ENCODE measurements around the gene MAN2A1. TPM values are rescaled to one million over a fixed set of nuclear protein-coding genes. Genes with fewer than 3 reads are reported as not detected.
A peak's percentile ranks its signal among the peaks of the same experiment; 100 is the strongest.

Gene MAN2A1
- total and polyA plus RNA-seq, 4 donors: 29.5 to 107 (median 42.0) TPM

DNA sequence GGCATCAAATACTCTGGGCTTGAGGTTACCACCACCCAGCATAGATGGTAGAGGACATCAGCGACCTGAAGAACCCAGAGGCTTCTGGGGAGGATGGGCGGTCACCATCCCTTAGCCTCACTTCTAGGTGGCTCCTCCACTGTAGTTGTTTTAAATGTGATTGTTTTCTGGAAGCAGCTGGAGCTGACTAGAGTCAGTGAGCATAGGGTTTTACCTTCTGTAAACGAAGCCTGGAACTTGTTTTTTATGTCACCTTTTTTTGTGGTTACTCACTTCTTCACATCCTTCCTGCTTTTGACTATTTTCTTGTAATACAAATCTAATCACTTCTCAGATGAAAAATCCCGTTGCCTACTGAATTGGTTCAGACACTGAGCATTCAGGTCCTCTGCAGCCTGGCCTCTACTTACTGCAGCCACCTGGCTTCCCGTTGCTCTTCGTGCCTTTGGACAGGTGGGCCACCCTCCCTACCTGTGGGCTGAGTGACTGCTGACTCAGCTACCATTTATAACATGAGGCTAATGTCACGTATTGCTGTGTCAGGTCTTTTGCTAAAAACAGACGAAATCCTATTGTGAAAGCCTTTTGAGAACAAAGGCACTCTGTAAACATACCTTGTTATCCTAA lies 167.8 kb downstream of the MAN2A1 start:
- Histone ChIP-seq H3K36me3 (ENCODE audit: control insufficient read depth, insufficient read depth, low read length) (peaks cover 9% of the 10 kb centered on the region), H3K4me1 (ENCODE audit: control insufficient read depth, insufficient read depth, low read length) (no peaks in the 10 kb centered on the region), H3K9me3 (ENCODE audit: control insufficient read depth, insufficient read depth, low read length) (no peaks in the 10 kb centered on the region), H3K4me3 (ENCODE audit: low read depth, low read length) (no peak overlapping the region), H3K27me3 (ENCODE audit: control insufficient read depth, insufficient read depth, low read length) (no peaks in the 10 kb centered on the region), H3K27ac (ENCODE audit: low read depth, low read length) (no peak overlapping the region)
- DNase-seq (ENCODE audit: low read depth in 4 of 6, low spot score in 6 of 6): no peak
- 89% methylated on average over 6 of the region's 8 CpGs for WGBS (ENCODE audit: insufficient coverage)

DNA sequence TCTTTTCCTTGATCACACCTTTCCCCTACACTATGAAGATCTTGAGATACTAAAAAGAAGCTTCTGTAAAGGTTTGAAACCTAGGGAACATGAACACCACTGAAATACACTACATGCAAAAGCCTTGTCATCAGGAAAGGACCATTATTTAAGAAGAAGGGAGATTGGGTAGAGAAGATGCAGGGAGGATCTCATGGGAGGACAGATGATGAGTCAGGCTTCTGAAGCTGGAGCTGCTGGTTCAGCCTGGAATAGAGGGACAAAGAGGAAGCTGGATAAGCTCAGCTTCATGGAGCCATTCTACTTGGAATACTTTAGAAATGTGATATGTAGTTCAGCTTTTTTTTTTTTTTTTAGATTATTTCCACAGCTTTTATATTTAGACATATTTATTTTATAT lies 169.8 kb downstream of the MAN2A1 start:
- Histone ChIP-seq H3K36me3 (ENCODE audit: control insufficient read depth, insufficient read depth, low read length) (peaks cover 9% of the 10 kb centered on the region), H3K4me1 (ENCODE audit: control insufficient read depth, insufficient read depth, low read length) (no peaks in the 10 kb centered on the region), H3K9me3 (ENCODE audit: control insufficient read depth, insufficient read depth, low read length) (no peaks in the 10 kb centered on the region), H3K4me3 (ENCODE audit: low read depth, low read length) (no peak overlapping the region), H3K27me3 (ENCODE audit: control insufficient read depth, insufficient read depth, low read length) (no peaks in the 10 kb centered on the region), H3K27ac (ENCODE audit: low read depth, low read length) (no peak overlapping the region)
- no peak for DNase-seq (ENCODE audit: low read depth in 4 of 6, low spot score in 6 of 6)

- no peak overlapping the region for H3K4me3 ChIP-seq (ENCODE audit: low read depth, low read length)
- H3K36me3 ChIP-seq (ENCODE audit: control insufficient read depth, insufficient read depth, low read length): peaks cover 8% of the 10 kb centered on the region
- DNase-seq (ENCODE audit: low read depth in 4 of 6, low spot score in 6 of 6): no peak
- no peak overlapping the region for H3K27ac ChIP-seq (ENCODE audit: low read depth, low read length)
- H3K4me1 ChIP-seq (ENCODE audit: control insufficient read depth, insufficient read depth, low read length): no peaks in the 10 kb centered on the region
- H3K9me3 ChIP-seq (ENCODE audit: control insufficient read depth, insufficient read depth, low read length): no peaks in the 10 kb centered on the region
- 60% methylated on average over 1 of the region's 2 CpGs for WGBS (ENCODE audit: insufficient coverage)
- no peaks in the 10 kb centered on the region for H3K27me3 ChIP-seq (ENCODE audit: control insufficient read depth, insufficient read depth, low read length)
Observed at GRCh38 chr5:109862301-109862700, 172.6 kb downstream of the MAN2A1 start.

- Histone ChIP-seq H3K27ac (ENCODE audit: low read depth, low read length) (no peak overlapping the region), H3K9me3 (ENCODE audit: control insufficient read depth, insufficient read depth, low read length) (no peaks in the 10 kb centered on the region), H3K27me3 (ENCODE audit: control insufficient read depth, insufficient read depth, low read length) (no peaks in the 10 kb centered on the region), H3K4me1 (ENCODE audit: control insufficient read depth, insufficient read depth, low read length) (no peaks in the 10 kb centered on the region), H3K4me3 (ENCODE audit: low read depth, low read length) (no peak overlapping the region), H3K36me3 (ENCODE audit: control insufficient read depth, insufficient read depth, low read length) (peaks cover 3% of the 10 kb centered on the region)
- WGBS (ENCODE audit: insufficient coverage): no CpG with 5 or more reads among the region's 1 CpG
- peak in 1 of 6 donors; percentile 18 for DNase-seq (ENCODE audit: low read depth in 4 of 6, low spot score in 6 of 6)
Observed at GRCh38 chr5:109863752-109864151, 174.0 kb downstream of the MAN2A1 start.

GRCh38 chr5:109865637-109866036 lies 175.9 kb downstream of the MAN2A1 start:
- Histone ChIP-seq H3K27ac (ENCODE audit: low read depth, low read length) (no peak overlapping the region), H3K4me1 (ENCODE audit: control insufficient read depth, insufficient read depth, low read length) (no peaks in the 10 kb centered on the region), H3K4me3 (ENCODE audit: low read depth, low read length) (no peak overlapping the region), H3K27me3 (ENCODE audit: control insufficient read depth, insufficient read depth, low read length) (no peaks in the 10 kb centered on the region), H3K36me3 (ENCODE audit: control insufficient read depth, insufficient read depth, low read length) (no peaks in the 10 kb centered on the region), H3K9me3 (ENCODE audit: control insufficient read depth, insufficient read depth, low read length) (no peaks in the 10 kb centered on the region)
- no peak for DNase-seq (ENCODE audit: low read depth in 4 of 6, low spot score in 6 of 6)
- WGBS (ENCODE audit: insufficient coverage): 80% methylated on average over 2 of the region's 2 CpGs

DNA sequence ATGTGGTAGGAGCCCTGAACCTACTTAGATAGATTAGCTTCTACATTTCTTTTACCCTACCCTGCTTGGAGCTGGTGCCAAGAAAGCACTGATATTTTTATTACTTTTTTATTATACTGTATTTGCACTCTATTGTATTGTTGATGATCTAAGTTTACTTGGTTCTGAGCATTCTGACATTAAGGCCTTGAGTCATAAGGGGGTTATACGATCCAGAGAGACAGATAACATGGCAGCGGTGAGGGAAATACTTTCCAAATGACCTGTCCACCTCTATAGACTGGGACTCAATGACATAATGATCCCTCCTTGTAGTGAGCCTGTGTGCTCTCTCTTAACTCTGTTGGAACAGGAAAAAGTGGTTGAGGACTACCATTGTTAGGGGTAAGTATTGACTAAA lies 176.3 kb downstream of the MAN2A1 start:
- Histone ChIP-seq H3K27me3 (ENCODE audit: control insufficient read depth, insufficient read depth, low read length) (no peaks in the 10 kb centered on the region), H3K36me3 (ENCODE audit: control insufficient read depth, insufficient read depth, low read length) (no peaks in the 10 kb centered on the region), H3K4me1 (ENCODE audit: control insufficient read depth, insufficient read depth, low read length) (no peaks in the 10 kb centered on the region), H3K9me3 (ENCODE audit: control insufficient read depth, insufficient read depth, low read length) (no peaks in the 10 kb centered on the region), H3K27ac (ENCODE audit: low read depth, low read length) (no peak overlapping the region), H3K4me3 (ENCODE audit: low read depth, low read length) (no peak overlapping the region)
- WGBS (ENCODE audit: insufficient coverage): 63% methylated on average over 2 of the region's 2 CpGs
- no peak for DNase-seq (ENCODE audit: low read depth in 4 of 6, low spot score in 6 of 6)

GRCh38 chr5:109868737-109869136 lies 179.0 kb downstream of the MAN2A1 start:
- Histone ChIP-seq H3K36me3 (ENCODE audit: control insufficient read depth, insufficient read depth, low read length) (no peaks in the 10 kb centered on the region), H3K27me3 (ENCODE audit: control insufficient read depth, insufficient read depth, low read length) (no peaks in the 10 kb centered on the region), H3K27ac (ENCODE audit: low read depth, low read length) (no peak overlapping the region), H3K9me3 (ENCODE audit: control insufficient read depth, insufficient read depth, low read length) (no peaks in the 10 kb centered on the region), H3K4me3 (ENCODE audit: low read depth, low read length) (no peak overlapping the region), H3K4me1 (ENCODE audit: control insufficient read depth, insufficient read depth, low read length) (no peaks in the 10 kb centered on the region)
- no peak for DNase-seq (ENCODE audit: low read depth in 4 of 6, low spot score in 6 of 6)
- 100% methylated on average over 2 of the region's 2 CpGs for WGBS (ENCODE audit: insufficient coverage)

GRCh38 chr5:109873687-109874086 lies 184.0 kb downstream of the MAN2A1 start:
- Histone ChIP-seq H3K36me3 (ENCODE audit: control insufficient read depth, insufficient read depth, low read length) (no peaks in the 10 kb centered on the region), H3K27me3 (ENCODE audit: control insufficient read depth, insufficient read depth, low read length) (no peaks in the 10 kb centered on the region), H3K9me3 (ENCODE audit: control insufficient read depth, insufficient read depth, low read length) (no peaks in the 10 kb centered on the region), H3K4me1 (ENCODE audit: control insufficient read depth, insufficient read depth, low read length) (no peaks in the 10 kb centered on the region), H3K4me3 (ENCODE audit: low read depth, low read length) (no peak overlapping the region), H3K27ac (ENCODE audit: low read depth, low read length) (no peak overlapping the region)
- 100% methylated on average over 2 of the region's 4 CpGs for WGBS (ENCODE audit: insufficient coverage)
- no peak for DNase-seq (ENCODE audit: low read depth in 4 of 6, low spot score in 6 of 6)

- H3K4me1 ChIP-seq (ENCODE audit: control insufficient read depth, insufficient read depth, low read length): no peaks in the 10 kb centered on the region
- H3K9me3 ChIP-seq (ENCODE audit: control insufficient read depth, insufficient read depth, low read length): no peaks in the 10 kb centered on the region
- H3K36me3 ChIP-seq (ENCODE audit: control insufficient read depth, insufficient read depth, low read length): no peaks in the 10 kb centered on the region
- H3K27me3 ChIP-seq (ENCODE audit: control insufficient read depth, insufficient read depth, low read length): no peaks in the 10 kb centered on the region
- no peak overlapping the region for H3K4me3 ChIP-seq (ENCODE audit: low read depth, low read length)
- WGBS (ENCODE audit: insufficient coverage): no CpG with 5 or more reads among the region's 2 CpGs
- H3K27ac ChIP-seq (ENCODE audit: low read depth, low read length): no peak overlapping the region
- no peak for DNase-seq (ENCODE audit: low read depth in 4 of 6, low spot score in 6 of 6)
Observed at GRCh38 chr5:109874108-109874507, 184.4 kb downstream of the MAN2A1 start.

DNA sequence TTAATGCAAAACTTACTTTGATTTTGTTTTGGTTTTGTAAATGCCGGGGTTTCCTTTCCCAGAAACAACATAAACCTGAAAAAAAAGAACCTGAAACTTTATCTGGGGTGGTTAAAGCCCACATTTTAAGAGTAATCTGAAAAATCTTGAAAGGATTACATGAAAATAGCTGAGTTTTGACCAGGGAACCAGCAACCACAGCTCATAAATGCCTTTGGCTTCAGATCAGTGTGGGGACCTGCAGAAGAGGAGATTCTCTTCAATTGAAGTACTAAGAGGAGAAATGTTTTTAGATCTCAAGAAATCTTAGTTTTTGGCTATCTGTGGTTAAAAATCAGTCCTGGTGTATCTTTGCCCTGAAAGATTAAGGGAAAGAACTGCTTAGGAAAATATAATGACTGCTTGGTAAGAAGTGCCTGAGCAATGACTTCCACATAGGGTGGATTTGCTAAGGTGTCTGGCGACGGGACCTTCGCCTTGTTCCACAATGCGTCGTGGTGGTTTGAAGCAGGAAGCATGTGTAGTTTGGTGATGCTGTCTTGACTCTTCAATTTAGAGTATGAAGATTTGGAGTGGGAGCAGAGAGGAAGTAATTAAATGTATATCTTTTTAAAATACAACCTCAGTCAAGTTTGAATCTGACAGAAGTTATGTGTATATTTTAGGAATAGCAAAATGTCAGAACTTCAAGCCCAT lies 186.5 kb downstream of the MAN2A1 start:
- Histone ChIP-seq H3K27me3 (ENCODE audit: control insufficient read depth, insufficient read depth, low read length) (no peaks in the 10 kb centered on the region), H3K4me3 (ENCODE audit: low read depth, low read length) (no peak overlapping the region), H3K9me3 (ENCODE audit: control insufficient read depth, insufficient read depth, low read length) (no peaks in the 10 kb centered on the region), H3K4me1 (ENCODE audit: control insufficient read depth, insufficient read depth, low read length) (no peaks in the 10 kb centered on the region), H3K36me3 (ENCODE audit: control insufficient read depth, insufficient read depth, low read length) (no peaks in the 10 kb centered on the region), H3K27ac (ENCODE audit: low read depth, low read length) (no peak overlapping the region)
- no peak for DNase-seq (ENCODE audit: low read depth in 4 of 6, low spot score in 6 of 6)
- WGBS (ENCODE audit: insufficient coverage): 100% methylated on average over 5 of the region's 6 CpGs
